ENCODE measurements around the gene RHO. TPM values are rescaled to one million over a fixed set of nuclear protein-coding genes. Genes with fewer than 3 reads are reported as not detected.

The RHO gene
- total RNA-seq, 2 experiments from 2014 or later = not detected

DNA sequence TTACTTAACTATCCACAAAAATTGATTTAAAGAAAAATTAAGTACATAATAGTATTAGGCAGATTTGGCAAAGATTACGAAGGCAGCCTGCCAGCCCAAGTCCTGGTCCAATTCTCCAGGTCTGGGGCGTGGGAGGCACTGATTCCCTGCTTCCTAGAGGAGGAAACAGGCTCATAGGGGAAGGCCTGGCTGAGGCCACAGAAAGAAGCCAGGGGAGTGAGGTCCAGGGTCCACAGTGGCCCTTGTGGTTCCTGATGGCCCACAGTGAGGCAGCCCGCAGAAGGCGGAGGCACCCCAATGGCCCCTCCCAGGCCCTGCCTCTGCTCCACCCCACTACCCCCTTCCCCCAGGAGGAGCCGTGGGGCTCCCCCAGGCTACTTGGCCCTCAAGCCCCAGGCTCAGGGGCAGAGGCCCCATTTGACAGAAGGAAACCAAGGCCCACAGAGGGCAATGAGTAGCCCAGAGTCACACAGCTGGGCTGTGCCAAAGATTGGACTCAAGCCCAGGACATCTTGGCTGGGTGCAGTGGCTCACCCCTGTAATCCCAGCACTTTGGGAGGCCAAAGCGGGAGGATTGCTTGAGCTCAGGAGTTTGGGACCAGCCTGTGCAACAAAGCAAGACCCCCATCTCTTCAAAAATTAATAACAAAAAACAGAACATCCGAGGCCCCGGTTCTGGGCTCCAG, 35.6 kb downstream of the RHO start:
- Histone ChIP-seq H3K4me3 (ENCODE audit: low read length) (no peak overlapping the region), H3K9me3 (ENCODE audit: control insufficient read depth in 1 of 2, insufficient read depth in 1 of 2, low read length in 2 of 2) (peaks cover 0 to 5% of the 10 kb centered on the region in 2 experiments), H3K27me3 (ENCODE audit: control insufficient read depth in 1 of 2, insufficient read depth in 2 of 2, low read length in 2 of 2) (no peaks in the 10 kb centered on the region), H3K36me3 (ENCODE audit: insufficient read depth, low read length) (peaks cover 7% of the 10 kb centered on the region), H3K4me1 (ENCODE audit: insufficient read depth, low read length) (no peaks in the 10 kb centered on the region), H3K27ac (ENCODE audit: low read depth in 1 of 2, low read length in 2 of 2) (no peak overlapping the region)
- Mint-ChIP-seq H3K4me3 (no peak overlapping the region), H3K4me1 (ENCODE audit: low read depth) (no peaks in the 10 kb centered on the region), H3K9me3 (no peaks in the 10 kb centered on the region), H3K36me3 (ENCODE audit: low read depth) (no peaks in the 10 kb centered on the region), H3K27ac (no peak overlapping the region), H3K27me3 (no peaks in the 10 kb centered on the region)
- ATAC-seq (ENCODE audit: poor library complexity) = no peak
- TF ChIP-seq, protein P1, sequence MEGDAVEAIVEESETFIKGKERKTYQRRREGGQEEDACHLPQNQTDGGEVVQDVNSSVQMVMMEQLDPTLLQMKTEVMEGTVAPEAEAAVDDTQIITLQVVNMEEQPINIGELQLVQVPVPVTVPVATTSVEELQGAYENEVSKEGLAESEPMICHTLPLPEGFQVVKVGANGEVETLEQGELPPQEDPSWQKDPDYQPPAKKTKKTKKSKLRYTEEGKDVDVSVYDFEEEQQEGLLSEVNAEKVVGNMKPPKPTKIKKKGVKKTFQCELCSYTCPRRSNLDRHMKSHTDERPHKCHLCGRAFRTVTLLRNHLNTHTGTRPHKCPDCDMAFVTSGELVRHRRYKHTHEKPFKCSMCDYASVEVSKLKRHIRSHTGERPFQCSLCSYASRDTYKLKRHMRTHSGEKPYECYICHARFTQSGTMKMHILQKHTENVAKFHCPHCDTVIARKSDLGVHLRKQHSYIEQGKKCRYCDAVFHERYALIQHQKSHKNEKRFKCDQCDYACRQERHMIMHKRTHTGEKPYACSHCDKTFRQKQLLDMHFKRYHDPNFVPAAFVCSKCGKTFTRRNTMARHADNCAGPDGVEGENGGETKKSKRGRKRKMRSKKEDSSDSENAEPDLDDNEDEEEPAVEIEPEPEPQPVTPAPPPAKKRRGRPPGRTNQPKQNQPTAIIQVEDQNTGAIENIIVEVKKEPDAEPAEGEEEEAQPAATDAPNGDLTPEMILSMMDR (IDR thresholded peaks at IDR 0.05) = no peak
- DNase-seq = no peak
- CTCF ChIA-PET = no interaction called here
- POLR2A ChIA-PET = no interaction called here
- intact Hi-C loops (cut with DNase I, micrococcal nuclease) = no loop called here

GRCh38 chr3:129564981-129565644, 36.7 kb downstream of the RHO start:
- peaks cover 0 to 5% of the 10 kb centered on the region in 2 experiments for H3K9me3 ChIP-seq (ENCODE audit: control insufficient read depth in 1 of 2, insufficient read depth in 1 of 2, low read length in 2 of 2)
- Mint-ChIP-seq H3K4me1 (ENCODE audit: low read depth) (no peaks in the 10 kb centered on the region), H3K27me3 (no peaks in the 10 kb centered on the region), H3K27ac (no peak overlapping the region), H3K36me3 (ENCODE audit: low read depth) (no peaks in the 10 kb centered on the region), H3K4me3 (no peak overlapping the region), H3K9me3 (no peaks in the 10 kb centered on the region)
- intact Hi-C loops (cut with DNase I, micrococcal nuclease) = no loop called here
- H3K27me3 ChIP-seq (ENCODE audit: control insufficient read depth in 1 of 2, insufficient read depth in 2 of 2, low read length in 2 of 2) = no peaks in the 10 kb centered on the region
- DNase-seq (no peak), ATAC-seq (ENCODE audit: poor library complexity) (no peak)
- H3K4me1 ChIP-seq (ENCODE audit: insufficient read depth, low read length) = no peaks in the 10 kb centered on the region
- no peak overlapping the region for H3K4me3 ChIP-seq (ENCODE audit: low read length)
- no peak overlapping the region for H3K27ac ChIP-seq (ENCODE audit: low read depth in 1 of 2, low read length in 2 of 2)
- peaks cover 7% of the 10 kb centered on the region for H3K36me3 ChIP-seq (ENCODE audit: insufficient read depth, low read length)
- ChIA-PET CTCF (no interaction called here), POLR2A (no interaction called here)
- TF ChIP-seq, protein P1 (IDR thresholded peaks at IDR 0.05) = no peak

DNA sequence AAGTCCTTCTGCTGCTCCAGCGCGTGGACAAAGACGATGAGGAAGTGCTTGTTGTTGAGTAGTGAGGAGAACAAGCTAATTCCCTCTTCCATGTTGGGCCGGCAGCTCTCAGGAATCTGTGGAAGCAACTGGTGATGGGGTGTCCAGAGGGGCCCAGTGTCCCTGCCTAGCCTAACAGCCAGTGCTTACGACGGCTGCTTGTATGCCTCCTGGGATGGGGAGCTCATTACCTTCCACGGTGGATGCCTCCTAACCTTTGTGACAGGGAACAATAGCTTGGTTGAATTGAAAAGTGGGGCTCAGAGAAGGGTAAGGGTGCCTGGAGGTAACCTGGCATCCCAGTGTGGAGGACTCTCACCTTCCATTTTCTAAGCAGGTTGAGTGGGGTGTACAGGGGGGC, 37.5 kb downstream of the RHO start:
- intact Hi-C loops (cut with DNase I, micrococcal nuclease) = no loop called here
- peaks cover 7% of the 10 kb centered on the region for H3K36me3 ChIP-seq (ENCODE audit: insufficient read depth, low read length)

More for the DNA sequence above, 37.5 kb downstream of the RHO start:
- no peak overlapping the region for H3K27ac ChIP-seq (ENCODE audit: low read depth in 1 of 2, low read length in 2 of 2)
- peaks cover 0 to 5% of the 10 kb centered on the region in 2 experiments for H3K9me3 ChIP-seq (ENCODE audit: control insufficient read depth in 1 of 2, insufficient read depth in 1 of 2, low read length in 2 of 2)
- H3K36me3 Mint-ChIP-seq (ENCODE audit: low read depth) = no peaks in the 10 kb centered on the region
- H3K4me1 Mint-ChIP-seq (ENCODE audit: low read depth) = no peaks in the 10 kb centered on the region
- H3K27me3 ChIP-seq (ENCODE audit: control insufficient read depth in 1 of 2, insufficient read depth in 2 of 2, low read length in 2 of 2) = no peaks in the 10 kb centered on the region
- ATAC-seq (ENCODE audit: poor library complexity) (no peak), DNase-seq (no peak)
- TF ChIP-seq, protein P1 (IDR thresholded peaks at IDR 0.05) = no peak
- ChIA-PET CTCF (no interaction called here), POLR2A (no interaction called here)
- no peaks in the 10 kb centered on the region for H3K9me3 Mint-ChIP-seq
- H3K4me3 ChIP-seq (ENCODE audit: low read length) = no peak overlapping the region
- no peaks in the 10 kb centered on the region for H3K27me3 Mint-ChIP-seq
- H3K27ac Mint-ChIP-seq = no peak overlapping the region
- H3K4me1 ChIP-seq (ENCODE audit: insufficient read depth, low read length) = no peaks in the 10 kb centered on the region
- H3K4me3 Mint-ChIP-seq = no peak overlapping the region
